Measurements from ENCODE around the gene IMMP1L. TPM values are rescaled to one million over a fixed set of nuclear protein-coding genes. Genes with fewer than 3 reads are reported as not detected.

IMMP1L gene
- total and polyA plus RNA-seq, 2 donors (not counting 3 experiments of a cell fraction or from before 2014, with no cell fraction given) = 14.8 to 41.8 TPM

DNA sequence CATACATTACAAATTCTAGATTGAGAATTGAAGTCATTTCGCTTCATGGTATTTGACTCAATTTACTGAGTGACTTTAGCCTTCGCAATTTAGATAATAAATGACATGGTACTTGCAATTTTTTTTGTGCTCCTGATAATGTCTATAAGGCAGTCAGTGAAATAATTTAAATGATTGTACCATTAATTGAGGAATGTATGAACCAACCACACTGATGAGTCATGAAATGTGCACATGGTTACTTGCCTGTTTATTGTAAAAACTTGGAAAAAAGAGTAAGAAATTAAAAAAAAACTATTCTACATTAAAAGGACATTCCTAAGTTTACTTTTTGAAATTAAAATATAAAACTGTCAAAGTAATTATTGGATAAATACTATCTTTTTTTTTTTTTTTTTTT is 96.5 kb downstream of the IMMP1L start:
- BruUV-seq (replicated peaks) = no TSS peak

GRCh38 chr11:31408201-31408600 is 101.2 kb downstream of the IMMP1L start:
- FAIRE-seq (no peak), DNase-seq (ENCODE audit: low read depth, low spot score) (no peak)
- Histone ChIP-seq H3K4me3 (replicated peaks in 1 of 3; ENCODE audit: insufficient read depth in 1 of 3, low read depth in 1 of 3, low read length in 3 of 3) (no peak overlapping the region), H4K20me1 (replicated peaks; ENCODE audit: control insufficient read depth, extremely low read depth, insufficient read depth, low read length) (no peaks in the 10 kb centered on the region), H3K27ac (ENCODE audit: insufficient read depth, low read depth, low read length) (no peak overlapping the region), H3K79me2 (ENCODE audit: control insufficient read depth, insufficient read depth, low read length) (no peaks in the 10 kb centered on the region), H3K36me3 (ENCODE audit: control insufficient read depth in 2 of 2, extremely low read depth in 1 of 2, insufficient read depth in 2 of 2, low read length in 2 of 2) (no peaks in the 10 kb centered on the region), H3K4me2 (ENCODE audit: insufficient read depth, low read length) (no peak overlapping the region), H2AFZ (ENCODE audit: low read depth, low read length) (no peak overlapping the region), H3K9me1 (replicated peaks; ENCODE audit: control insufficient read depth, extremely low read depth, insufficient read depth, low read length) (no peaks in the 10 kb centered on the region), H3K4me1 (ENCODE audit: control insufficient read depth, extremely low read depth, insufficient read depth, low read length) (no peaks in the 10 kb centered on the region), H3K27me3 (ENCODE audit: control insufficient read depth in 2 of 2, insufficient read depth in 2 of 2, low read length in 2 of 2) (no peaks in the 10 kb centered on the region), H3K9me3 (replicated peaks; ENCODE audit: control insufficient read depth, insufficient read depth, low read length) (no peaks in the 10 kb centered on the region), H3K9ac (replicated peaks; ENCODE audit: extremely low read depth, insufficient read depth, low read length) (no peak overlapping the region)
- intact Hi-C loops (cut with micrococcal nuclease) = no loop called here
- dilution Hi-C loops (cut with MboI; ENCODE audit: extremely low pct_ligation_motif_present, low sequenced_read_pairs) = no loop called here
- BruUV-seq (replicated peaks) = no TSS peak
- ChIA-PET CTCF (no interaction called here), POLR2A (no interaction called here)
- no peak for TF ChIP-seq POLR2AphosphoS5 (IDR thresholded peaks at IDR 0.05; ENCODE audit: insufficient read depth, low read depth, low read length)
- TF ChIP-seq CTCF (IDR thresholded peaks at IDR 0.05; ENCODE audit: extremely low read depth in 1 of 2, insufficient read depth in 1 of 2, low read depth in 1 of 2, low read length in 2 of 2) = no peak
- no peak for TF ChIP-seq MYC (IDR thresholded peaks at IDR 0.05; ENCODE audit: low read depth, low read length)
- TF ChIP-seq MAX (IDR thresholded peaks at IDR 0.05; ENCODE audit: insufficient read depth, insufficient read length) = no peak
- TF ChIP-seq POLR2A (IDR thresholded peaks at IDR 0.05; ENCODE audit: low read depth, low read length) = no peak
- TF ChIP-seq EZH2 (IDR thresholded peaks at IDR 0.05; ENCODE audit: borderline replicate concordance, low read depth, low read length, severe bottlenecking) = no peak
- no peak for TF ChIP-seq JUN (IDR thresholded peaks at IDR 0.05; ENCODE audit: borderline replicate concordance, insufficient read depth, insufficient read length, low read depth)
- no peak for TF ChIP-seq FOS (IDR thresholded peaks at IDR 0.05; ENCODE audit: borderline replicate concordance, insufficient read depth, low read length)

More for the DNA sequence above, 96.5 kb downstream of the IMMP1L start:
- POLR2A ChIA-PET = no interaction called here
- H4K20me1 ChIP-seq (replicated peaks; ENCODE audit: control insufficient read depth, extremely low read depth, insufficient read depth, low read length) = no peaks in the 10 kb centered on the region
- no peaks in the 10 kb centered on the region for H3K36me3 ChIP-seq (ENCODE audit: control insufficient read depth in 2 of 2, extremely low read depth in 1 of 2, insufficient read depth in 2 of 2, low read length in 2 of 2)
- H3K4me1 ChIP-seq (ENCODE audit: control insufficient read depth, extremely low read depth, insufficient read depth, low read length) = no peaks in the 10 kb centered on the region
- intact Hi-C loops (cut with micrococcal nuclease) (no loop called here), dilution Hi-C loops (cut with MboI; ENCODE audit: extremely low pct_ligation_motif_present, low sequenced_read_pairs) (no loop called here)
- FAIRE-seq (no peak), DNase-seq (ENCODE audit: low read depth, low spot score) (no peak)
- no peak overlapping the region for H3K4me2 ChIP-seq (ENCODE audit: insufficient read depth, low read length)
- no peak overlapping the region for H3K9ac ChIP-seq (replicated peaks; ENCODE audit: extremely low read depth, insufficient read depth, low read length)
- no peaks in the 10 kb centered on the region for H3K79me2 ChIP-seq (ENCODE audit: control insufficient read depth, insufficient read depth, low read length)
- H3K27ac ChIP-seq (ENCODE audit: insufficient read depth, low read depth, low read length) = no peak overlapping the region
- no peaks in the 10 kb centered on the region for H3K9me3 ChIP-seq (replicated peaks; ENCODE audit: control insufficient read depth, insufficient read depth, low read length)
- TF ChIP-seq MYC (IDR thresholded peaks at IDR 0.05; ENCODE audit: low read depth, low read length) = no peak
- TF ChIP-seq MAX (IDR thresholded peaks at IDR 0.05; ENCODE audit: insufficient read depth, insufficient read length) = no peak
- peak; percentile 9 for TF ChIP-seq JUN (IDR thresholded peaks at IDR 0.05; ENCODE audit: borderline replicate concordance, insufficient read depth, insufficient read length, low read depth)
- TF ChIP-seq FOS (IDR thresholded peaks at IDR 0.05; ENCODE audit: borderline replicate concordance, insufficient read depth, low read length) = peak; percentile 30
- CTCF ChIA-PET = interaction anchor here (1.4 kb wide), 1 partner anchor 11 kb away, joined by 4 read pairs; no protein-coding TSS in a partner anchor
- H3K4me3 ChIP-seq (replicated peaks in 1 of 3; ENCODE audit: insufficient read depth in 1 of 3, low read depth in 1 of 3, low read length in 3 of 3) = no peak overlapping the region
- no peak overlapping the region for H2AFZ ChIP-seq (ENCODE audit: low read depth, low read length)
- no peaks in the 10 kb centered on the region for H3K27me3 ChIP-seq (ENCODE audit: control insufficient read depth in 2 of 2, insufficient read depth in 2 of 2, low read length in 2 of 2)
- peaks cover 3% of the 10 kb centered on the region for H3K9me1 ChIP-seq (replicated peaks; ENCODE audit: control insufficient read depth, extremely low read depth, insufficient read depth, low read length)

All from endothelial cell of umbilical vein (primary cell).